Activated T-cell treated with anti-CD3 and anti-CD28 coated beads for 24 hours (primary cell): ENCODE results near the gene NEURL4.

Experiments used
- DNase-seq: peaks from one replicate; pipeline ENCODE4 v3.0.0-alpha.2; 2020; ENCODE audit warnings: low read depth

The NEURL4 gene

DNA sequence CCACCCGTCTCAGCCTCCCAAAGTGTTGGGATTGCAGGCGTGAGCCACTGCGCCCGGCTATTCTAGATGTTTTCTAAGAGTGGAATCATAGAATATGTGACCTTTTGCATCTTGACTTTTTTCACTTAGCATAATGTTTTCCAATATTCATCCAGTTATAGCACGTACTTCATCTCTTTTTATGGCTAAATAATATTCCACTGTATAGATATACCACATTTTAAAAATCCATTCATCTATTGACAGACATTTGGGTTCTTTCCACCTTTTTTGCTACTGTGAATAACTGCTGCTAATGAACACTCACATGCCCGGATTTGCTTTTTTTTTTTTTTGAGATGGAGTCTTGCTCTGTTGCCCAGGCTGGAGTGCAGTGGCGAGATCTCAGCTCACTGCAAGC, 25.0 kb downstream of the NEURL4 start:
- DNase-seq = no peak

DNA sequence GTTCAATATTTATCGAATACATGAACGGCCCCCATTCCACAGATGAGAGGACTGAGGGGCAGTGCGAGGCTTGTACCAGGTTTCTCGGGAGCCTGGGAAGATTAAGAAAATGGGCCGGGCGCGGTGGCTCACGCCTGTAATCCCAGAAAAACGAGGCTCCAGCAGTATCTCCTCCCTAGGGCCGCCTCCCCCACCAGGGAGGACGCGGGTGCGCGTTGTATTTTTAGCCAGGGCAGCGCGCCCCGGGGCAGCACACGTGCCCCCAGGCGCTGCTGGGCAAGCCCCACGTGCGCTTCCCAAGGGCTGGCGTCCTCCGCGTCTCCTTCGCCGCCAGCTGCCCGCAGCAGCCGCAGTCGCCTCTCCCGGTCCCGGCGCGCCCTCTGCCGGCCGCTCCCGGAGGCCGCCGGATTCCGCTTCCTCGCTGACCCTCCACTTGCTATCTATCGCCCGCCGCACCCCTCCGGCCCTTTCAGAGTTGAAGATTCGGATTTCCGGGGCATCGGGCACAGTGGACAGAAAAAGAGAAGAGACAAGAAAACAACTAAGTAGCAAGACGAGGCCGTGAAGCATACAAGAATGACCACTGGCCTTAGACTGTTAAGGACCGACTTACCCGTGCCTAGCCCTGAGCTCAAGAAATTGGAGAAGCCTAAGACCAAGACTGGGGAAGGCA, 32.8 kb downstream of the NEURL4 start:
- DNase-seq = peak; percentile 56

DNA sequence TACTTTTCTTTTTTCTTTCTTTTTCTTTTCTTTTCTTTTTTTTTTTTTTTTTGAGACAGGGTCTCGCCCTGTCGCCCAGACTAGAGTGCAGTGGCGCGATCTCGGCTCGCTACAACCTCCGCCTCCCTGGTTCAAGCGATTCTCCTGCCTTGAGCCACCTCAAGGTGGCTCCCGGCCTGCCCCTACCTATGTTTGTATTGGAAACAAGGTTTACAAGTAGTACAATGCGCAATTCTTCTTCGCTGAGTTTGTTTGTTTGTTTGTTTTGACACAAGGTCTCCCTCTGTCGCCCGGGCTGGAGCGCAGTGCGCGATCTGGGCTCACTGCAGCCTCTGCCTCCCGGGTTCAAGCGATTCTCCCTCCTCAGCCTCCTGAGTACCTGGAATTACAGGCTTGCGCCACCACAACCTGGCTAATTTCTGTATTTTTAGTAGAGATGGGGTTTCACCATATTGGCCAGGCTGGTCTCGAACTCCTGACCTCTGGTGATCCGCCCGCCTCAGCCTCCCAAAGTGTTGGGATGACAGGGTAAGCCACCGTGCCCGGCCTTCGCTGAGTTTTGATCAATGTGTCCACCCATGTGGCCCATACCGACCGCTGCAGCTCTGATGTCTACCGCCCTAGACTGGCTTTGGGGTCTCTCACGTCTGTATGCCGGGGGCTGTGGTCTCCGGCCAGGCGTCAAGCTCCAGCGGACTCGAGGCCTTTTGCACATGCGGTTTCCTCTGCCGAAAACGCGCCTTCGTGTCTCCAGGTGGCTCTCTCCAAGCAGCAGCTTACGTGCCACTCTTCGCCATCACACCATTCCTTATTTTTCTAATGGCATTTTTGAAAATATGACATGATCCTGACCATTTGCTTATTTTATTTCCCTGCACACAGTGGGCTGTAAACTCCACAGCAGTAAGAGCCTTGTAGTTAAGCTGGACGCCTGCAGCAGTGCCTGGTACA, 33.6 kb downstream of the NEURL4 start:
- DNase-seq = no peak

DNA sequence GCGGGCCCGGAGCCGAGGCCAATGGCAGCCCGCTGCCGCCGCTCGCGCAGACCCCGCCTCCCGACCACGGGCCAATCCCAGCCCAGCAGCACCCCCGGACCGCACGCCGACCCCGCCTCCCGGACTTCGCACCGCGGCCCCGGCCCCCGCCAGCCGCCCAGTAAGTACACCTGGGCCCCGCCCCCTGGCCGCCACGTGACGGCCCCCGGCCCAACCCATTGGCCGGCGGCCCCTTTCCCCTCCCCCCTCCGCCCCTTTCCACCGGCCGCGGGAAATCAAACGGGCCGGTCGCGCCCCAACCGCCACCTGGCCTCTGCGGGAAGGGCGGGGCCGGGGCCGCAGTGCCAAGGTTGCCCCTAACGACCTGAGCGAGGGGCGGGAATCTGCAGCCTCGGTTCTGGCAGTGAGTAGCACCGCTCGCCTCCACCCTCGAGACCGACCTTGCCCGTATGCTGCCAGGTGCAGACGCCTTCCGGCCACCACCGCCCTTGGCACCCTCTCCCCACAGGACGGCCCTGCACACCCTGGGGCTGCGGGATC, 34.5 kb downstream of the NEURL4 start, which contains the start of gene YBX2:
Gene YBX2 (minus strand): TSS at position 26 of the 540 bp plus-strand sequence. CDS start 139 bp downstream, outside the sequence.
- DNase-seq = peak; percentile 47

DNA sequence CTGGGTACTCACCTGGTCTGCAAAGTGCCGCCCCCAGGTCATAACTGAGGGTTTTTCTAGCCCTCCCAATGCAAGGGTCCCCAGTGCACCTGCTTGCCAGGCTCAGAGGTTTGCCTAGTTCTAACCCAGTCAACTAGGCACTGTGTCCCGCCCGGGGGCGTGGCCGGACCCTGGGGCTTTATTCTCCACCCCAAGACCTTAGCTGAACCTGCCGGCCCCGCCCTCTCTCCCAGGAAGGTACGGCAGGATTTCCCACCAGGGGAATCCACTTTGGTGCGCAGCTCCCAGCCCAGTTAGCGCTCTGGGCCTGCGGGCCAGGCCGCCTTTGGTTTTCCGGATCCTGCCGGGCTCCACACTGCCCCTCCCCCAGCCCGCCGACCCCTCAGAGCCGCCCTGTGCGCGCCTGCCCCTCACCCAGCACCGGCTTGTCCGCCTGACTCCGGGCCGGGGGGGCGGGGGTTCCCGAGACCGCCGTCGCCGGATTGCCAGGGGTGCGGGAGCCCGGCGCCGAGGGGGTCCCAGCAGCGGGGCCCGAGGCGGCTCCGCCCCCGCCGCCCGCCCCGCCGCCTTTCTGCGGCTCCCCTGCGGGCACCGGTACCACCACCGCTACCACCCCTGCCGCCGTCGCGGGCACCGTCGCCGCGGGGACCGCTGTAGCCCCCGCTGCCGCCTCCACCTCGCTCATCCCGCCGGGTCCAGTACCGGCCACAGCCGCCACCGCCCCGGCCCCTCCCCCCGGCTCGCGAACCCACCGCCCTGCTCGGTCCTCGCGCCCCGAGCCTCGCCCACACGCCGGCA, 35.1 kb downstream of the NEURL4 start:
- DNase-seq = no peak

DNA sequence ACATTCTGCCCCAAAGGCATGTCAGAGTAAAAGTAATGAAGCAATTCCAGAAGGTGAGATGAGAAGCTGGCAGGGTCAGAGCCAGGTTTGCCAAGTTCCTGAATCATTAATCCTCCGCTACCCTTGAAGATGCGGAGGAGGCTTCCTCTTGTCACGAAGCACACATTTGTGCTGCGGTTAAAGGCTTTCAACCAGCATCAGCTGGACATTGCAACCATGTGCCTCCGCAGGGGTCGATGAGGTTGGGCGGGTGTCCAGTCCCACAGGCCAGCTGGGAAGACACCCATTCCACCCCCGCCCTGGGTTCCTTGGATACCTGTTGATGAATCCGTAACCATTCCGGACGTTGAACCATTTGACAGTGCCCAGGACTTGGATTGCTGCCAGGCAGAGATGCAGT, 36.0 kb downstream of the NEURL4 start:
- DNase-seq = no peak

DNA sequence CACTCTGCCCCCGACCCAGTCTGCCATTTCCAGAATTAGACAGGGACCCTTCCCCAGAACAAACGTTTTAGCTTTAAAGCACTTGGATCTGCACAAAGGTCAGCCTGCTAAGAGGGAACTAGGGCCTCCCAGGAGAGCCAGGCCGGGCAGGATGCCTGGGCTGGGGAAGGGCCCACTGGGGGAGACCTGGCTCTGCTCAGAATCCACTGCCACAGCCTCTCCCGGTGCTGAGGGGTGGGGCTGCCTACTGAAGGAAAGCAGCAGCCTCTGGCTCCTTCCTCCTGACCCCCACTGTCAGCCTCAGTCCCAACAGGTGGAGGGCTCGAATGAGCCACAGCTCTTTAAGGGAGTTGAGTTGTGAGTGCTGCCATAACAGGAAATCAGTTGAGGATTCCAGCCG, 36.4 kb downstream of the NEURL4 start:
- DNase-seq = no peak

DNA sequence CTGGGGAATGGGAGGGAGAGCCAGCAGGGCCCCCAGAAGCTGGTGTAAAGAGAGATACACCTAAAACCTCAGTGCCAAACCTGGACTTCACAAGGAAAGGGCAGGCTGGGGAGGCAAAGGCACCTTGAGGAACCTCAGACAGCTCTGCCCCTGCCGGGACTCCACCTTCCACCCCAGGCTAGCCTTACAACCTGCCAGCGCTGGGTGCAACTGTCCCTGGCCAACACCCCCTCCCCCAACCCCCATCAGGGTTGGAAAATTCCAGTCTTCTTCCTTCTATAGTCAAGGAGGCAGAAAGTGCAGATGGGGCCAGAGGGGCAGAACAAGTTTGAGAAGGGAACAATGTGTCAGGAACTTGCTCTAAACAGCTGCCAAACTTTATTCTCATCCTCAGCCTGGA, 36.9 kb downstream of the NEURL4 start:
- no peak for DNase-seq

DNA sequence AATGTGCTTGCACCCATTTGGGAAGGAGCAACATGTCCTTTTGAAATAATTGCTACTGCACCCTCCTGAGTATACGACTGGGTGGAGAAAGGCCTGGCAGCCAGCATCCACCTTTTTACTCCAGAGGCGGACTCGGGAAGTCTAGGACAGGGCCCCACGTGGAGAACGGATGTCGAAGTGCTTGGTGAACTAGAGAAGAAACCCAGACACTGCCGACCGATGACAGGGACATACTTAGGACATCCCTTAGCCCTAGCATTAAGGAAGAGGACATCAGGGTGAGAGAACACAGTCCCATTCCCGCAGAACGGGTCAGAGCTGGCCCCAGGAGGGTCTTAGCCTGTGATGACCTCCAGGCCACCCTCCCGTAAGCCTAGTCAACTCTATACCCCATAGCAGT, 38.5 kb downstream of the NEURL4 start:
- no peak for DNase-seq

DNA sequence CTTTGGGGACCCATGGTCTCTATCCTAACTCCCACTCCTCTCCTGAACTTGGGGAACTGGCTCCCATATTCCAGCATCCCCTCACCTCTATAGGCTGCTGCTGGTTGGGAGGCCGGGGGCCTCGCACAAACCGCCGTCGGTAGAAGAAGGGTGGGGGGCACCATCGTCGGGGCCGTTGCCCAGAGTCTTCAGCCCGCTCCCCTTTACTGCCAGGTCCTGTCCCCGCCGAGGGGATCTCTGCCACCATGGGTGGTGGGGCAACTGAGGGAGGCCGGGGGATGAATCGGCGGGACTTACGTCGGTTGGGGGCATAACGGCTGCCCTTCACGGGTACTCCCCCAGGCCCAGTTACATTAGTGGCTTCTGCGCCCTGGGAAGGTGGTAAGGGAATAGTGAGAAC, 39.0 kb downstream of the NEURL4 start:
- no peak for DNase-seq

DNA sequence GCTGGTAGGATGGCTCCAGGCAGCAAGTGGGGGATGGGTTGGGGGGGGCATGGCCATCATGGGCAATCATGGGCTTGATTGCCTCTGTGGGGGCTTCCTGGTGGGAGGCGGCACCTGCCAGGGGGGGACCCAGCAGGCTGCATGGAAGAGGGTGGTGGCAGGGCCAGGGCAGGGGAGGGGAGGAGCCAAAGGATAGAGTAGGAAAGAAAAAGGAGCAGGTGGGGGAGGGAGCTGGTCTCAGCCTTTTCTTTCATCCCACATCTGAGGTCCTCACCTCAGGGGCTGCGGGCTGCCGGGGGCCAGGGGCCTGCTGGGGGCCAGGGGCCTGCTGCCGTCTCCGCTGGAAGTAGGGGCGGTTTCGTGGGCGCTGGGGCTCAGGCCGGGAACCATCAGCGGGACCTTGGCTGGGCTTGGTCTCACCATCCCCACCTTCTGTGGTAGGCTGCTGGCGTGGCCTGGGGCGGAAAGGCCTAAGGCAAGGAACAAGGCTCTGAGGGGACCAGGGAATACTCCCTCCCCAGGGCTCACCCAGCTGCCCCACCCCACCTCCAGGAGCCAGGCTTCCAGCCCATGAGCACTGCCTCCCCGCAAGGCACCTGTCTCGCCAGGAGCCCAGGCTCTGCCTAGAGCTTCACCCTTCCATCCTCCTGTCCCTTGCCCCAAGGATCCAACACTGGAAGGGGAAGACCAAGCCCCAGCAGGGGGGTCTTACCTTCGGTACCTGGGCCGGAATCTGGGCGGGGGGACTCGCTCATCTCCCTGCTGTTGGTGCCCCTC, 39.7 kb downstream of the NEURL4 start:
- no peak for DNase-seq

DNA sequence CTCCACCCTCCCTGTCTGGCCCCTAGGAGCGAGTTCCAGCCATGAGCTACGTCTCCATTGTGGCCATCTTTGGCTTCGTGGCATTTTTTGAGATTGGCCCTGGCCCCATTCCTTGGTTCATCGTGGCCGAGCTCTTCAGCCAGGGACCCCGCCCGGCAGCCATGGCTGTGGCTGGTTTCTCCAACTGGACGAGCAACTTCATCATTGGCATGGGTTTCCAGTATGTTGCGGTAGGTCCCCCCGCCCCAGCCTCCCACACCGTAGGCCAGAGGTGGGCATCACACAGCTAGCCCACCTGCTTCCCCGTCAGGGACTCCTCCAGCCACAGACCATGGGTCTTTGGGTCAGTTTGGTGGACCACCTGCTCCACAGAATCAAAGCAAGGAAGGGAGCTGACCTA, 43.5 kb downstream of the NEURL4 start:
- DNase-seq = no peak

DNA sequence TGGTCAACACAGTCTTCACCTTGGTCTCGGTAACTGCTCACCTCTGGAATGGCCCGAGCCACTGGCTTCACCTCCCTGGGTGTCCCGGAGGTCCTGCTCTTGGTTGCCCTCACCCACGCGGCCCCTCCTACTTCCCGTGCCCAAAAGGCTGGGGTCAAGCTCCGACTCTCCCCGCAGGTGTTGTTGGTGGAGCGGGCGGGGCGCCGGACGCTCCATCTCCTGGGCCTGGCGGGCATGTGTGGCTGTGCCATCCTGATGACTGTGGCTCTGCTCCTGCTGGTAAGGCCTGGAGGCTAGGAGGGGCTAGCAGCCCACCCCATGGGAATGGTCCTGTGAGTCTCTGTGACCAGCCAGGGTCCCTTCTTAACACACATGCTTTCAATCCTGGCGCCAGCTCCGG, 44.2 kb downstream of the NEURL4 start:
- no peak for DNase-seq

DNA sequence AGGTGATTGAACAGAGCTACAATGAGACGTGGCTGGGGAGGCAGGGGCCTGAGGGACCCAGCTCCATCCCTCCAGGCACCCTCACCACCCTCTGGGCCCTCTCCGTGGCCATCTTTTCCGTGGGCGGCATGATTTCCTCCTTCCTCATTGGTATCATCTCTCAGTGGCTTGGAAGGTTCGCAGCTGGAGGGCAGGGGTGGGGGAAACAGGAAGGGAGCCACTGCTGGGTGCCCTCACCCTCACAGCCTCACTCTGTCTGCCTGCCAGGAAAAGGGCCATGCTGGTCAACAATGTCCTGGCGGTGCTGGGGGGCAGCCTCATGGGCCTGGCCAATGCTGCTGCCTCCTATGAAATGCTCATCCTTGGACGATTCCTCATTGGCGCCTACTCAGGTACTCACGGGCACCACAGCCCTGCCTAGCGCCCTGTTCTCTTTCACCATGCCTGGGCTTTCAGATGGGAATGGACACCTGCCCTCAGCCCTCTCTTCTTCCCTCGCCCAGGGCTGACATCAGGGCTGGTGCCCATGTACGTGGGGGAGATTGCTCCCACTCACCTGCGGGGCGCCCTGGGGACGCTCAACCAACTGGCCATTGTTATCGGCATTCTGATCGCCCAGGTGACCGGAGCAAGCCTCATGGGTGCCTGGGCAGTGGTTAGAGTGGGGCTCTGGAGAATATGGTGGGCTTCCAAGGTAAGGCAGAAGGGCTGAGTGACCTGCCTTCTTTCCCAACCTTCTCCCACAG, 45.5 kb downstream of the NEURL4 start:
- DNase-seq = no peak

DNA sequence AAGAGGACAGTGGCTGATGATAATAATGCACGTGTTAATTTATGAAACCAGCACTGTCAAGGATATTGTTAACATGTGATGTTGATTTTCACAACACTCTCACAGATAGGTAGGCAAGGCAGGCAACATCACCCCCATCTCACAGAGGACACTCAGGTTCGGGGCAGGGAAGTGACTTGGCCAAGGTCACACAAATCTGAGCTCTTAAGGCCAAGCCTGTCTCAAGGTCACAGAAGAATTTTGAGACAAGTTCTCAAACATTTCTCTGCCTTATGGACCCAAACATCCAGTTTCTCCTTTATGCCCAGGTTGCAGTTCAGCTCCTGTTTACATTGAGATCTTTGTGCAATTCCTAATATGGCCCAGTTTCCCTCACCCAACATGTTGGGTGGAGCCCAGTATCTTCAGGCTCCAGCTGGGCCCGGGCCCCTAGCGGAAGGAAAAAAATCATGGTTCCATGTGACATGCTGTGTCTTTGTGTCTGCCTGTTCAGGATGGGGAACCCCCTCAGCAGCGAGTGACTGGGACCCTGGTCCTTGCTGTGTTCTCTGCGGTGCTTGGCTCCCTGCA, 46.3 kb downstream of the NEURL4 start:
- no peak for DNase-seq

DNA sequence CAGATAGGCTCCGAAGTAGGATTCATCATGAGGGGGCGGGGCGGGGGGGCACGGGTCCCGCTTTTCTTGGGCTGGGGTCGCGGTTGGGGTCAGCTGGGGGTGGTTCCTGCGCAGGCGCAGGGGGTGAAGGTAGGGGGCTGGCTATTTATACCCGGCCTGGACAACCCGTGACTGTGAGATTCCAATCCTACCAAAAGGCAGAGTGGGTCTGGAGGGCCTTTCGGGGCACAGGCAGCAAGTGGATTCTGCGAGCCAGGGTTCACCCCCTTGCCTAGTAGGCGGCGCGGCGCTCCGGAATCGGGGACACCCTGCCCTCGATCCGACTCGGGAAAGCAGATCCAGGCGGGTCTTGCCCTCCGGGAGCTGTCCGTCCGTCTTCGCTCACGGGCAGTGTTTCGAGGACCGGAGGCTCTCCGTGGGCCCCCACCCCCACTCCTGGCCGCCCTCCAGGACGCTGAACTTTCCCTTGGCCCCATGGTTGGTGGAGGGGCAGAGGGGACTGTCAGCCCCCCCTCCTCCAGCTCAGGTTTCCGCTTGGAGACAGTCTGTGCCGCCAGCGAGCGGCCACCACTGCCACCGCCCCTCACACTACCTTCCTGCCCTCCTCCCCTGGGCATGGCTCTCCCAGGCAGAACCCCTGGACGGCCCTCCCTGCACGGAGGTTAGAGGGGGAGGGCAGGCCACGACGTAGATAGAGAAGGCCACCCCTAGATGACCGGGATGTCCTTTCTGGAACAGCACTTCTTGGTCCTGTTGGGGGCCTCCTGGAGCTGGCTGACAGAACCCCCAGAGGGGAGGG, 47.0 kb downstream of the NEURL4 start:
- no peak for DNase-seq

DNA sequence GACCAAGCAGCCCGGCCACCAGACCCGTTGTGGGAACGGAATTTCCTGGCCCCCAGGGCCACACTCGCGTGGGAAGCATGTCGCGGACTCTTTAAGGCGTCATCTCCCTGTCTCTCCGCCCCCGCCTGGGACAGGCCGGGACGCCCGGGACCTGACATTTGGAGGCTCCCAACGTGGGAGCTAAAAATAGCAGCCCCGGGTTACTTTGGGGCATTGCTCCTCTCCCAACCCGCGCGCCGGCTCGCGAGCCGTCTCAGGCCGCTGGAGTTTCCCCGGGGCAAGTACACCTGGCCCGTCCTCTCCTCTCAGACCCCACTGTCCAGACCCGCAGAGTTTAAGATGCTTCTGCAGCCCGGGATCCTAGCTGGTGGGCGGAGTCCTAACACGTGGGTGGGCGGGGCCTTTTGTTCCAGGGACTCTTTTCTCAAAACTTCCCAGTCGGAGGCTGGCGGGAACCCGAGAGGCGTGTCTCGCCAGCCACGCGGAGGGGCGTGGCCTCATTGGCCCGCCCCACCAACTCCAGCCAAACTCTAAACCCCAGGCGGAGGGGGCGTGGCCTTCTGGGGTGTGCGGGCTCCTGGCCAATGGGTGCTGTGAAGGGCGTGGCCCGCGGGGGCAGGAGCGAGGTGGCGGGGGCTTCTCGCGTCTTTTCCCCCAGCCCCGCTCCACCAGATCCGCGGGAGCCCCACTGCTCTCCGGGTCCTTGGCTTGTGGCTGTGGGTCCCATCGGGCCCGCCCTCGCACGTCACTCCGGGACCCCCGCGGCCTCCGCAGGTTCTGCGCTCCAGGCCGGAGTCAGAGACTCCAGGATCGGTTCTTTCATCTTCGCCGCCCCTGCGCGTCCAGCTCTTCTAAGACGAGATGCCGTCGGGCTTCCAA, 47.8 kb downstream of the NEURL4 start, which contains the start of gene SLC2A4:
Gene SLC2A4 (plus strand): TSS at position 645 of the 879 bp plus-strand sequence. CDS start 217 bp downstream, at position 862.
- peak; percentile 89 for DNase-seq

DNA sequence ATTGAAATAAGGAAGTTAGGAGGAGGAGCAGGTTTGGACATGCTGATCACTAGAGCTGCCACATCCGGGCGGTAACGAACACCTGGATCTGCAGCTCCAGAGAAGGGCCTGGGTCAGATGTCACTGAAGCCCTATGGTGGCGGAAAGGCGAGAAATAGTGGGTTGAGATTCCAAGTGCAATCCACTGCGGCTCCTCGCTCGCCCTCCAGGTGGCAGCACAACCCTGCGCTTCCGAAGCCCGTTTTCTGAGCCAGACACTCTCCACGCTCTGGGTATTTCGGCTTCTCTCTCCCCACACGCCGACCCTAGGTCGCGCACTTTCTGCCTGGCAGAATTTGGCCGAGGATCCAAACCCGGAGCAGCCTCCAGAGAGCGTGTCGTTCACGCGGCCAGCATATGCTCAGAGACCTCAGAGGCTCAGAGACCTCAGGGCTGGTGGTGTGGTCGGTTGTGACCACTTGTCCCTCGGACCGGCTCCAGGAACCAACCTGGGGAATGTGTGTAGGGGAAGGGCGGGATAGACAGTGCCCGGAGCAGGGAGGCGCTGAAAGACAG, 48.5 kb downstream of the NEURL4 start:
- DNase-seq = peak; percentile 78
